Measurements from ENCODE around the gene RCOR1. TPM values are rescaled to one million over a fixed set of nuclear protein-coding genes. Genes with fewer than 3 reads are reported as not detected.

The RCOR1 gene
- polyA plus RNA-seq, 1 donor from 2014 or later, result 10.4 TPM

GRCh38 chr14:102778338-102779083 is 186.1 kb downstream of the RCOR1 start:
- peak overlapping the region; percentile 72 for H3K4me3 ChIP-seq (ENCODE audit: low read length)
- peak overlapping the region; percentile 64 for H3K9ac ChIP-seq (ENCODE audit: low read length)
- no peaks in the 10 kb centered on the region for H3K9me2 ChIP-seq (ENCODE audit: insufficient read depth, low read length)
- H2AFZ ChIP-seq (ENCODE audit: low read depth, low read length), result peak overlapping the region; percentile 2
- H3K27ac ChIP-seq (ENCODE audit: low read length), result peak overlapping the region; percentile 9
- no peak for TF ChIP-seq POLR2AphosphoS5 (IDR thresholded peaks at IDR 0.05)
- peak; percentile 20 for TF ChIP-seq RAD21 (conservative IDR thresholded peaks at IDR 0.05)
- peak; percentile 66 for TF ChIP-seq MXI1 (conservative IDR thresholded peaks at IDR 0.05; ENCODE audit: poor library complexity, severe bottlenecking)
- TF ChIP-seq CTCF (IDR thresholded peaks at IDR 0.05; ENCODE audit: poor library complexity, severe bottlenecking), result peak; percentile 7
- no peaks in the 10 kb centered on the region for H3F3A ChIP-seq (ENCODE audit: insufficient read depth, low read length, poor library complexity, severe bottlenecking)
- peaks cover 25% of the 10 kb centered on the region for H3K79me2 ChIP-seq (replicated peaks; ENCODE audit: insufficient read depth, low read length)
- no peaks in the 10 kb centered on the region for H4K20me1 ChIP-seq (ENCODE audit: insufficient read depth)
- no peaks in the 10 kb centered on the region for H3K27me3 ChIP-seq (ENCODE audit: insufficient read depth, low read depth, low read length)
- peak overlapping the region; percentile 63 for H3K4me2 ChIP-seq (ENCODE audit: low read length)
- no peaks in the 10 kb centered on the region for H3K9me3 ChIP-seq (ENCODE audit: low read length)
- H3K36me3 ChIP-seq (ENCODE audit: insufficient read depth, low read length), result no peaks in the 10 kb centered on the region

GRCh38 chr14:102779084-102779462 is 186.6 kb downstream of the RCOR1 start:
- Histone ChIP-seq H3K36me3 (ENCODE audit: insufficient read depth, low read length) (no peaks in the 10 kb centered on the region), H3K27me3 (ENCODE audit: insufficient read depth, low read depth, low read length) (no peaks in the 10 kb centered on the region), H3K79me2 (replicated peaks; ENCODE audit: insufficient read depth, low read length) (peaks cover 25% of the 10 kb centered on the region), H3F3A (ENCODE audit: insufficient read depth, low read length, poor library complexity, severe bottlenecking) (no peaks in the 10 kb centered on the region), H3K9ac (ENCODE audit: low read length) (peak overlapping the region; percentile 64), H3K4me2 (ENCODE audit: low read length) (peak overlapping the region; percentile 26), H4K20me1 (ENCODE audit: insufficient read depth) (no peaks in the 10 kb centered on the region), H3K4me3 (ENCODE audit: low read length) (peak overlapping the region; percentile 72), H3K9me3 (ENCODE audit: low read length) (no peaks in the 10 kb centered on the region), H3K27ac (ENCODE audit: low read length) (peak overlapping the region; percentile 9), H2AFZ (ENCODE audit: low read depth, low read length) (peak overlapping the region; percentile 2), H3K9me2 (ENCODE audit: insufficient read depth, low read length) (no peaks in the 10 kb centered on the region)
- TF ChIP-seq EZH2 (IDR thresholded peaks at IDR 0.05; ENCODE audit: borderline replicate concordance, insufficient read depth, low read length, poor library complexity, severe bottlenecking) (no peak), TAF1 (IDR thresholded peaks at IDR 0.05; ENCODE audit: low read depth) (no peak), SMC3 (conservative IDR thresholded peaks at IDR 0.05; ENCODE audit: poor library complexity) (no peak), CTCF (IDR thresholded peaks at IDR 0.05; ENCODE audit: poor library complexity, severe bottlenecking) (no peak), RAD21 (conservative IDR thresholded peaks at IDR 0.05) (no peak), EP300 (conservative IDR thresholded peaks at IDR 0.05; ENCODE audit: poor library complexity, severe bottlenecking) (no peak), POLR2AphosphoS5 (IDR thresholded peaks at IDR 0.05) (no peak), MXI1 (conservative IDR thresholded peaks at IDR 0.05; ENCODE audit: poor library complexity, severe bottlenecking) (no peak)
- TF ChIP-seq, protein P1, sequence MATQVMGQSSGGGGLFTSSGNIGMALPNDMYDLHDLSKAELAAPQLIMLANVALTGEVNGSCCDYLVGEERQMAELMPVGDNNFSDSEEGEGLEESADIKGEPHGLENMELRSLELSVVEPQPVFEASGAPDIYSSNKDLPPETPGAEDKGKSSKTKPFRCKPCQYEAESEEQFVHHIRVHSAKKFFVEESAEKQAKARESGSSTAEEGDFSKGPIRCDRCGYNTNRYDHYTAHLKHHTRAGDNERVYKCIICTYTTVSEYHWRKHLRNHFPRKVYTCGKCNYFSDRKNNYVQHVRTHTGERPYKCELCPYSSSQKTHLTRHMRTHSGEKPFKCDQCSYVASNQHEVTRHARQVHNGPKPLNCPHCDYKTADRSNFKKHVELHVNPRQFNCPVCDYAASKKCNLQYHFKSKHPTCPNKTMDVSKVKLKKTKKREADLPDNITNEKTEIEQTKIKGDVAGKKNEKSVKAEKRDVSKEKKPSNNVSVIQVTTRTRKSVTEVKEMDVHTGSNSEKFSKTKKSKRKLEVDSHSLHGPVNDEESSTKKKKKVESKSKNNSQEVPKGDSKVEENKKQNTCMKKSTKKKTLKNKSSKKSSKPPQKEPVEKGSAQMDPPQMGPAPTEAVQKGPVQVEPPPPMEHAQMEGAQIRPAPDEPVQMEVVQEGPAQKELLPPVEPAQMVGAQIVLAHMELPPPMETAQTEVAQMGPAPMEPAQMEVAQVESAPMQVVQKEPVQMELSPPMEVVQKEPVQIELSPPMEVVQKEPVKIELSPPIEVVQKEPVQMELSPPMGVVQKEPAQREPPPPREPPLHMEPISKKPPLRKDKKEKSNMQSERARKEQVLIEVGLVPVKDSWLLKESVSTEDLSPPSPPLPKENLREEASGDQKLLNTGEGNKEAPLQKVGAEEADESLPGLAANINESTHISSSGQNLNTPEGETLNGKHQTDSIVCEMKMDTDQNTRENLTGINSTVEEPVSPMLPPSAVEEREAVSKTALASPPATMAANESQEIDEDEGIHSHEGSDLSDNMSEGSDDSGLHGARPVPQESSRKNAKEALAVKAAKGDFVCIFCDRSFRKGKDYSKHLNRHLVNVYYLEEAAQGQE (IDR thresholded peaks at IDR 0.05; ENCODE audit: borderline replicate concordance), result no peak

All from neural cell (in vitro differentiated cells).